ENCODE results near the gene LBR.

Gene LBR

DNA sequence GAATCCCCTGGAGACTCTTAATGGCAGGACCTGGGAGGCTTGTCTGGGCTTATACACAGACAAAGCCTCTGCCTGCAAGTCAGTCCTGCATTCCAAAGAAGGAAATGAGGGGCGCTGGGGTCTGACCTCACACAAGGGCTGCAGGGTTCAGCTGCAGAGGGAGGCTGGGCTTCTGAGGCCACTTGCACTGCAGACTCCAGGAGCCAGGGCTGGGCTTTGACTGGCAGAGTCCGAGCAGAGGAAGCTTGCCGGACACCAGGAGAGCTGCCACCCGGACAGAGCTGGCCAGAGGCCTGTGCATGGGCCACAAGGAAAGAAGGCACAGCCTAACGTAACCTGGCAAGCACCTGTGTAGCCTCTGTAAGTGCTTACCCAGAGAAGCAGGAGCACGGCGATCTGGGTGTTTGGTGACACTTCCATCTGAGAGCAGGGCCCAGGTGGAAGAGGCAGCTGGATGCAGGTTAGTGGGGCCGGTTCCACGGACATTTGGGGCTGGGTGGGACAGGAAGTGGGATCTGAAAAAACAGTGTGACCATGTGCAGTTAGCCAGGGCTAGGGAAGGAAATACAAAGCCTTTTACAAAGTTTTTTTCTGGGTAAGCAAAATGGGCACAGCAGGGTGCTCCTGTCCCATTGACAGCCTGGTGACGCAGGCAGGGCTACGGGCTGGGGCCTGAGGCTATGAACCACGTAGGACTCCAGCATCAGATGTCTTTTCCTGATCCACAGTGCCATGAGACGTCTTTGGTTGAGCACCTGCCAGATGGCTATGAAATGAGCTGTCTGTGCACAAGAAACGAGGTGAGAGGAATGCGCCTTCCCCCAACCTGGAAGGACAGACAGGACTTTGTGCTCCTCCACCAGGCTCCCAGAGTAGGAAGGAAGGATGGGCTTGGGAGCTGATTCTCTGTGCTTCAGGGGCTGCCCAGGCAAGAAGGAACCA is 37.3 kb upstream of the LBR start:
- DNase-seq (ENCODE audit: low spot score): no peak

DNA sequence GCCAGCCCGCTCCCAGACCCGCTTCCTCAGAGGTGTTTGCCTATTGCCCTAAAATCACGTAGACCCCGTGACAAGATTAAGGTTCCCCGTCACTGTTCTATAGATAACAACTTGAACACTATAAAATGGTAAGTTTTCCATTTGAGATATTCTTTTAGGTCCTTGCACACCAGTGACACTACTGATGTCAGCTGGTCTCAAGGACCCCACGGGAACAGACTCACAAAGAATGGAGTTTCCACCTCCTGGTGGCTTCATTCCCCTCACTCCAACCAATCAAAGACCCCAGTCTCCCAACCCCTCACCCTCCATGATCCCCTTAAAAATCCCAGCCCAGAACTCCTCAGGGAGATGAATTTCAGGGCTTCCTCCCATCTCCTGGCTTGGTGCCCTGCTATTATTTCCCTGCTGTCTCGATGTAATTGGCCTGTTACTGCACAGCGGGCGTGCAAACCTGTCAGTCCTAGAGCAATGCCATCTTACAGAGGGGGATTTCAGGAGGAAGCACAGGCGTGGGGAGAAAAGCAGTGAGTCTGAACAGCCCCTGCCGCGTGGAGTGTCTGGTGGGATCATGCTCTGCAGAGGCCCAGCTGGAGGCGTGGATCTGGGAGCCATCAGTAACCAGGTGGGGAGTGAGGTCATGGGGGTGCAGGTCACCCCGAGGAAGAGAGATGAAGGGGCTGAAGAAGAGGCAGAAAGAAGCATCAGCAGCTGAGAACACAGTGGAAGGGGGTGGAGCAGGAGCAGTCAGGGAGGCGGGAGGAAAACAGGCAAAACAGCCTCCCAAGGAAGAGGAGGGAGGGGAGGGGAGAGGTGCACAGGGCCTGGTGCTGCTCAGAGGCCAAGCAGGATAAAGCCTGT is 35.1 kb upstream of the LBR start:
- DNase-seq (ENCODE audit: low spot score): no peak

DNA sequence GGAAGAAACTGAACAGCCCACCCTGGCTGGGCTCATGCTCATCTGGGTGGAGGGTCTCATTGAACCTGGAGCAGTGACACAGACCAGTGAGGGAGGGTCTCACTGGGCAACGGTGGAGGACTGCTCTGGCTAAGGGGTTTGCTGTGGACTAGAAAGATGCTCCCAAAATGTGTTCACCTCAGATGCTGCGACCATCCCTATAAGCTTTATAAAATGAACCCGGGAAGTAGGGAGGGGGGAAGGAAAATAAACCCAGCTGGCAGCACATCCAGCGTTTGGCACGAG is 34.5 kb upstream of the LBR start:
- DNase-seq (ENCODE audit: low spot score): no peak

DNA sequence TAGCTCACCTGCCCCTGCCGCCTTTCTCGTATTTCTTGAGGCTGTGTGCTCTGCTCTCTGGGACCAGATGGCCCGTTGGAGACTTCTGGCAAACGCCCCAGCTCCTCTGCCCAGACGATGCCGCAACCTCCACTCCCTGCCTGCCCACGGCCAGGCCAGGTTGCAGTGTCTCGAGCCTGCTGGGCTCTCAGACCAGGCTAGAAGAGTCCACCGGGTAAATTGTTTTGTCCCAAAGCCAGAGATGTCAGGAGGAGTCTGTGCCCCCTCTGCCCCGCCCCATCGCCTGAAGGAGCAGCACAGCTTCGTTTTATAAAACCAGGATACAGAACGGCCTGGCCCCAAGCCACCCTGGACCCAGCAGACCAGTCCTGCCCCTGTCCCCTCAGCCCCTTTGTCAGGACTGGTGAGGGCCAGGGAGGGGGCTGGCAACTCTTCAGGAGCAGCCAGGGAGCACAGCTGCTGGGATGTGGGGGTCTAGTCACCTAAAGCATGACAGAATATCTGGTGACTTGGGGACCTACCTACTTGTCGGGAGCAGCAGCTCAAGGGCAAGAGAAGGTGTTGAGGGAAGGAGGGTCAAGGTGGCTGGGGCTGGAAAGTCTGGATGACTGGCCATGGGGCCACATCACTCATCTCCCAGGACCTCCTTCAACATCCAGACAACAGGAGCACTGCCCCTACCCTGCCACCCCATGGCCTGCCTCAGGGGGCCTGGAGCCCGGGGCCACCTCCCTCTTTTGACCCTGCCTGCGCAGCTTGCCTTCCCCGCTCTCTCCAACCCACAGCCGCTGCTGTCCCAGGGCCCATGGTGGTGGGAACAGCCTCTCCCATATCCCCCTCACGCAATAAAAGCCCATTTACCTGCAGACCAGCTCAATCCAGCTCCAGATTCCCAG is 33.9 kb upstream of the LBR start:
- DNase-seq (ENCODE audit: low spot score): no peak

DNA sequence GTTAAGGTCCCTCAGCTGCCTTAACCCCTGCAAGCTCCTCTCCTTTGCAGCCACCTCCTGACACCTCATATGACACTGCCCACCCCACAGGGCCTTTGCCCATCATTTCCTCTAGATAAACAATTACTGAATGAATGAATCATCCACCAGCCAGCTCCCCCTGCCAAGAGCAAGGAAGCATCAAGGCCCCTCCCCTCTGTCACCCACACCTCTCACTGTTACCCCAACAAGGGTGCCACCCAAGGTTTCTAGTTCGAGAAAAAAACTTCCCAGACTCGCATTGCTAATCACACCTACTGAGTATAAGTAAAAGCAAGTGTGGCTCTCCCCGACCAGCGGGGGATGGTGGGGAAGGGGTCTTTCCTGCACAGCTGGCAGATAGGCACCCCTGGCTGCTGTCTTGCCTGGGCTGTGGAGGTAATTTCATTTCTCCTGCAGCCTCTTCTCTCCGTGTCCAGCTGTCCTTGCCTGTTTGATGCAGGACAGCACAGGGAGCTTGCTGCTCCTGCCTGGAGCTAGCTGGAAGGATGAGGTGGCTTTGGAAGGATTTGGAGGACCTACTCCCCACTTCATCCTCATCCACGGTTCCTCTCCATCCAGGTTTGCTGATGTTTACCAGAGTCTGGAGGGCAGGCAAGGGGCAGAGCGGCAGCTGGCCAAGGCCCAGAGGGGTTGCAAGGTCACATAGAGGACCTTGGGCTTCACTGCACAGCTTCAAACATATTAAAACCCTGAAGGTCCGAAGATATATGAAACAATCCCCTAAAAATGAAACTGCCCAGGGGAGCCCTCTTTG is 33.1 kb upstream of the LBR start:
- DNase-seq (ENCODE audit: low spot score): no peak

DNA sequence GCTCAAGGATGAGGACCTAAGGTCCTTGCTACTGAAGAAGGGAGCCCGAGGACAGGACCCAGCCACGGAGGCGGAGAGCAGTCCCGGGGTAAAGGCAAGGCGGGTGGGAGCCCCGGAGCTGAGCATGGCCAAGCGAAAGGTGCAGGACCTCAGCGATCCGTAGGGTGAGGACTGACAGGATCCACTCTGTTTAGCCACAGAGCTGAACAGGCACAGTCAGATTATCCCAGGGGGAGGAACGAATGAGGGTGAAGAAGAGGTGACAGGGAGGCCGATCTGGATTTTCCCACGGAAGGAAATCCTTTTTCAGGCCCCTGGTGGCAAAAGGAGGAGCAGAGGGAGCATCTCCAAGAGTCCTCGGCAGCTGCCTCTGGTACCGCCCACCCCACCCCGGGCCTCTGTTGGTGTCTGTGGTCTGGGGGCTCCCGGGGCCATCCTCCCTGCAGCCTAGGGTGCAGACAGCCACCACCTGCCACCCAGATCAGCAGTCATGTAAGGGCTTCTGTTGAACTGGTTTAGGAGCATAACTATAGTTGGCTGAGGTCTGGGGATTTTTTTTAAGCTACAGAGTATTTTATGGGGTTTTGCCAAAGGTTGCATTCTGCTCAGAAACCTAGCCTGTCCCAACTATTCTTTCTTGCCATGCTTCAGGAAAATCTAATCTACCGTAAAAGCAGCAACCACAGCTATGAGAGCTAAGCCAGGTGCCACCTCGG is 32.3 kb upstream of the LBR start:
- no peak for DNase-seq (ENCODE audit: low spot score)

DNA sequence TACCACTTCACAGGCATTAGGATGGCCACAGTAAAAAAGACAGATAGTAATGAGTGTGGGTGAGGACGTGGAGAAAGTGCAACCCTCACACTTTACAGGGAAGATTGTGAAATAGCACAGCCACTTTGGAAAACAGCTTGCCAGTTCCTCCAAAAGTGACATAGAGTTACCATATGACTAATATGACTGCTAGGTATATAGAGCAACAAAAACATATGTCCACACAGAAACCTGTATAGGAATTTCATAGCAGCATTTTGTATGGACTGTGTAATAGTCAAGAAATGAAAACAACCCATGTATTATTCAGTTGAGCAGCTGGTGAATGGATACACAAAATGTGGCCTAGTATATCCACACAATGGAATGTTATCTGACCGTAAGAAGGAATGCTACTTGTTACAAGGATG is 30.4 kb upstream of the LBR start:
- DNase-seq (ENCODE audit: low spot score): no peak

DNA sequence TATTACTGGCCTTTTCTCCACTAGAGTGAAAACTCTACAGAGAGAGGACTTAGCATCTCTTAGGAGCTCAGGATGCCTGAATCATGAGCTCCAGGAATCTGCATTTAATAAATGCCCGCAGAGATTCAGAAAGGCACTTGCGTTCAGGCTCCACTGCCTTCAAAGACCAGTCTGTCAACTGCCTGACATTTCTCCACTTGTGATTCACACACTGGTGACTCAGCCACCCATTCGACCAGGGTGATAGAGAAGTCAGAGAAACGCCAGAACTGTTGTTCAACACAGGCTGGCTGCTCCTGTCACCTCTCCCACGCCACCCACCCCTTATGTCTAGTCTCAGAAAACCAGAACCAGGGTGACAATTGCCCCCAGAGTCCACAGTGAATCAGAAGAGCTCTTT is 26.9 kb upstream of the LBR start:
- no peak for DNase-seq (ENCODE audit: low spot score)

DNA sequence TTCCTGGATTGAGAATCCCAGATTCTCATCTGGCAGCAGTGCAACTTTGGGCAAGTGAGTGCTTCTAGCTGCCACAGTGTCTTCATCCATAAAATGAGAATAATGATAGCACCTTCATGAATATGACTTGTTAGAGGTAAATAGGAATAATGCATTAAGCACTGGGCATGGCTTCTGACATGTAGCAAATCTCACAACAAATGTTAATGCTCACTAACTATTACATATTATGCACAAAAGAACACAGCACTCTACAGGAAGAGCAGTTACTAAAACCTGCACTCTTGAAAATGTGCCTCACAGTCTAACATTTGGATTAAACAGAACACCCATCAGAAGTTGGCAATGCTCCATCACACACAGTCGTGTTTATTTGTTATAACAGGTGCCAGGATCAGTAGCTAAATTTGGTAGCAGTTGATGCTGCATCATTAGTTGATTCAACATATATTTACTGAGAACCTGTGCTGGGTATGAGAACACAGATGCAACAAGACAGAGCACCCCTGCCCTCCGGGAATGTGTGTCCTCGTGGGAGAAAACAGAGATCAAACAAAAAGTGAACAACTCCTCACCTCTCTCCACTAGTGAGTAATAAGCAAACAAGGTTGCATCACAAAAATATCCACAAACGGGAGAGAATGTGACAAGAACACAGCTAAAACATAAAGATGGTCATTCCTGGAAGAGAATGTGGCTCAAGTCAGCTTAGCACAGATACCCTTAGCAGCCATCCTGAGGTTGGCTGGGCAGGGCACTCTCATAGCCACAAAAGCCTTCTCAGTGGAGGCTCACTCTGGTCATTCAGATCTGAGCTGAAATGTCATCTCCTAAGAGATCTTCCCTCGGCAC is 26.2 kb upstream of the LBR start:
- no peak for DNase-seq (ENCODE audit: low spot score)

DNA sequence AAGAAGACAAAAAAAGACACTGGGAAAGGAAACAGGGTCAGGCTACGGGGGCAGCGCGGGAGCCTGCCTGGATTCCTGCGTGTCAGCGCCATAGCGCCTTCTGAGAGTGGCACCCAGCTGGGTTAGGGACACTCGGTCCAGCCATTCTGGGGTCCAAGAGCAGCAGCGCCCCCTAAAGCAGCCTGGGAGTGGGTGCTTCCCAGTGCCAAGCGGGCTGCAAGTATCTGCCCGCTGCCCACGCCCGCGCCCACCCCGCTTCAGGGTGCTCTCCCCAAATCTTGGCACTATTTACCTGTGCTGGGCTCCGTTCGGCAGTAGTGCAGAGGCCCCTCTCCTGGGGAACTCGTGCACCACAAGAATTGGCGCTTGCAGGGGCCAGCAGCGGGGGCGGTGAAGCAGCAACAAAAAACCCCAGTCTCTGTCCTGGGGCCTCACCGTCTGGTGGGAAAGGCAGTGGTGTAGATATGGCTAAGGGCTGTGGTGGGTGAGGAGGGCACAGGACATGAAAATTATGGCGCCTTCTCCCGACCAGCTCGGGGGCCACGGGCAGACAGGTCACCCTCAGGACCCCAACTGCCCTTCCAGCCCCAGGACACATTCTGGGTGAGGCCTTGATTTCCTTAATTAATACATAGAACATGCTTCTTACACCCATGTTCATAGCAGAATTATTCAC is 24.1 kb upstream of the LBR start:
- DNase-seq (ENCODE audit: low spot score): no peak

DNA sequence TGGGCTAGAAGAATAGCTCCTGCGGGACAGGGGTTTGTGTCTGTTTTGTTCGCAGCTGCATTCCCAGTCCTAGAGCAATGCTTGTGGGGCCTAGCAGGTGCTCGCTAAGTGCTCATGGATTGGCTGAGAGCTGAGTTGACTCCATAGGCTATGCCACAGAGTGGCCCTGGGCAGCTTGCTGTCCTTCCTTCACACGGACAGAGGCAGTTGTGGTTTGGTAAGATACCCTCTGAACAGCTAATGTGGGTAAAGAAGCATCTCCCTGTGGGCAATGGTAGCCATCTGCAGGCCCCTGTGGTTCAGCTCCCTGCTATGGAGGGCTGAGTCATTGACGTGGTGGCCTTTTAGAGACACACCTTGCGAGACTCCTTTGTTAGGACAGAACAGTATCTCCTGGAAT is 23.5 kb upstream of the LBR start:
- DNase-seq (ENCODE audit: low spot score): no peak

DNA sequence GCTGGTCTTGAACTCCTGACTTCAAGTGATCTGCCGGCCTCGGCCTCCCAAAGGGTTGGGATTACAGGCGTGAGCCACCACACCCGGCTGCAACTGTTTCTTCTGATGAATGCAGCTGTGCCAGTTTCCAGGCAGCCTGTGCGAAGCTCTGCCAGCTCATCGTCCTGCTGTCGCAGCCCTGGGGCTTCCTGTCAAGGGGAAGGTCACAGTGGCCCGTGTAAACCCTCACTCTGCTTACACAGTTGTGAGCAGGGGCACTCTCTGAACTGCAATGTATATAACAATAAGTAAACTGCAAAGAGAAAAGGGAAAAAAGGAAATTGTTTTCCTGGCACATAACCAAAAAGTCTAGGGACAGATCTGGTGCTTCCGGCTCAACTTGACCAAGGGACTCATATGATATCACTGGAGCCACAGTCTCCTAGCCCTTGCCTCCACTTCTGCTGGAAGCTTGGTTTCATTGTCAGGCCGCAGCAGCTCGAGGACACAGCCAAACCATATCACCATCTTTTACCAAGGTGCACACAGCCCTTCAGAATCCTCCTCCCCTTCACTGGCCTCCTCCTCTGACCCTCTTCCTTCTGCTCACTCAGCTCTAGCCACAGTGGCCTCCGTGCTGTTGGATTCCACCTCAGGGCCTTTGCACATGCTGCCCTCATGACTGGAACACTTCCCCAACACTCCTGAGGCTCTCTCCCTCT is 22.8 kb upstream of the LBR start:
- no peak for DNase-seq (ENCODE audit: low spot score)

DNA sequence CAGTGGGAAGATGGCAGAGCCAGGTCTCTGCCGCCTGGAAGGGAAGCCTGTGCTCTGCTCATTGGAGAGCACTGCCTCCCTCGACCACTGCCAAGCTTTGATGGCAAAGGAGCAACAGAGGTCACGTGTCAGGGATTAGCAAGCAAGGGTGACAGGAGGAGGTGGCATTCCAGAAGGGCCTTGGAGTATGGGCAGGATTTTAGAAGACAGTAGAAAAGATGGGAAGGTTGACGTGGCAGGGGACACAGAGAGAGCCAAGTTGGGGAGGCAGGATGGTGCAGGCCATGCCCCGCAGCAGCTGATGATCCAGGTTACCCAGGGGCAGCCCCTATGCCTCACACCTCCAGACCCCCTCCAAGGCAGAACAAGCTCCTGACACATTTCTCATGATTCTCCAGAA is 21.9 kb upstream of the LBR start:
- DNase-seq (ENCODE audit: low spot score): no peak

DNA sequence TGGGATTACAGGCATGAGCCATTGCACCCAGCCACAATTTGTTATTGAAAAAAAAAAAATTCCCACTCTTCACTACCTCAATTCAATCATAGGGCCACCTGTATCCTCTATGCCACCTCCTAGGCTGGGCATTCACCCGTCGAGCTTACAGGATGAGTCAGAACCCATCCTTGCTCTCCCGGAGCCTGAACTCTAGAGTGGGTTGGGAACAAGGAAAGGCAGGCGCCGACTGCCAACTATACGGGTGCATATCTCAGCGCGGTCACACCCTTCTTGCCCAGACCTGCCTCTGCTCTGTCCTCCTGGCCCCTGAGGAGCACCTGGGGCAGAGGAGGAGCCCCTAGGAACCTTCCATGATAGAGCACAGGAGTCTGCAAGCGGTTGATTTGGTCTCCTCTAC is 21.4 kb upstream of the LBR start:
- no peak for DNase-seq (ENCODE audit: low spot score)

DNA sequence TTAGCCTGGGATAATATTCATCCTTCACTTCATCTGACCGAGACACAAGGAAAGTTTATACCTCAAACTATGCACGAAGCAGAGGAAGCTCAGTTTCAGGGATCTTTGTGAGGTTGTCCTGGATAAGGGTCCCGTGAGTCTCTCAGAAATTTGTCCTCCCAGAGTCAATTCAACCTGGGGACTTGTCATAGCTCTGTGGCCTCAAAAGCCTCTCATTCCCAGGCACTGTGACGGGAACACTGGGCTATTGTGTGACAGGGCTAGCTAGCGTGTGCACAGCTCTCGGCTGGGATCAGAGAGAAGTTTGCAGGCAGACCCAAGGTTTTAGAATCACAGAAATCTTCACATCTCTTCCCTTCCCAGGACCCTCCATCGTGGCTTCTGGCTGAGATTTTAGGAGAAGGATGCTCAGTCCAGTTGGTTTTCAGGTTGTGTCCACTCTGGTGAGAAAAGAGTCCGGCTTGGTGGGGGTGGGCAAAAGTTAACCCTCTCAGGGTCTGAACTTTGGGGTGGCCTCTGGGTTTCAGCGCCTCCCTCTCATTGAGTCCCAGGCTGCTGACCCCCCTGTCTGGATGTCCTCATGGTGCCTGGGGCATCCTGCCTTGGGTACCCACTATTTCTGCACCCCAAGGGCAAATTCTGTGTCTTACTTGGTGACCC is 20.4 kb upstream of the LBR start:
- DNase-seq (ENCODE audit: low spot score): no peak

DNA sequence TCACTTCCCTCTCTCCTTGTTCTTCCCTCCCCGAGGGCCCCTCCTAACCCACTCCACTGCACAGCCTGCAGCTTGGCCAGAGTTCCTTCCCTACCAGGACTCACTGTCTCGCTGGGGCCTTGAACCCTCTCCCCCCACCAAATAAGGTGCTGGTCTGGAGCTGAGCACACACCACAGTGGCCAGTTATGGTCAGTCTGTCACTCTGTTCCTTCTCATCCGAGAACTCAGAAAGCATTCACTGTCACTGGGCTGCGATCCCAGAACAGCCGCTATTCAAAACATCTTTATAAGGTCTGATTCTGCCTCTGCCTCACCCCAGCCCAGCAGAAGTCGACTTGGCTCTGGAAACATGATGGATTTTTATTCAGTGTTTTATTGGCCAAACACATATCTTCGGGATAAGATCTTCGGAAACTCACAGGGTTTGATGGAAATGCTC is 19.8 kb upstream of the LBR start:
- DNase-seq (ENCODE audit: low spot score): no peak

DNA sequence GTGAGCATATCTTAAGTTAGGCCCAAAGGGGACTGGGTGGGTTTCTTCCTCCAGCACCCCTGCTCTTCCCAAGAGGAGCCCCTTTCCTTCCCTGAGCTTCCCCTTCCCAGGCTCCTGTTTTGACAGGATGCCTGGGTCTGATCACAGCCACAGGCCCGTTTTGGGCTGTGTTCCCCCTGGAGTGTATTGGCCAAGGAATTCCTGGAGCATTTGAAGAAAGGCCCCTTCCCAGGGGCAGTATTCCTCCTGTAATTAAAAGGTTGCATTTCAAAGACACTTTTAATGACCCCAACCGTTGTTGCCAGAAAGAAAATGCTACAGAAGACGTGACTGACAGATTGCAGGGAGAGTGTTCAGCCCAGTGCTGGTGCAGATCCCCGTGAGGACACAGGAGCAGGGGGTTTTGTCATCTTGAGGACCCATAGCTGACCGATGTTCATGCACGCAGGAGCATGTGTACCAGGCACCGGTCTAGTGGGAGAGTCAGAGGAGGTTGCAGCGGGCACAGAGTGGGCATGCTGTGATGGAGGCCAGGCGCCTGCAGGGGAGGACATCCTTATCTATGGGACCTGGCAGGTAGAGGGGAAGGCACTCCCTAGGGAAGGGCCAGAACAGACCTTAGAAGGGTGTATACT is 19.3 kb upstream of the LBR start:
- no peak for DNase-seq (ENCODE audit: low spot score)

DNA sequence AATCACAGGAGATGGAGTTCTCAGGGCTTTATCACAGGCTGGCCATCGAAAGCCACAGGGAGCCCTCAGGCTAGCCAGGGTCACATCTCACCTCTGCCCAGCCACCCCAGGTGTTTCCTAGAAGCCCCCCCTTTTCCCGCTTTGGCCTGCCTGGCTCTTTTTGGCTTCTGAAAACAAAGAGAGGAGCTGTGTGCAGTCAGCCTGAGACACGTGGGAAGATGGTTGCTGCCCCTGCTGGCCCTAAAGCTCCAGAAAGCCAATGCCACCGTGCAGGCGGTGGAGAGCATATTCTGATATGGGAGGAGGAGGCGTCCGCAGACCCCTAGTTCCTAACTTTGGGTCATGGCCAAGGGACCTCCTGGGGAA is 18.7 kb upstream of the LBR start:
- no peak for DNase-seq (ENCODE audit: low spot score)
